ENCODE data around the gene STAC.
"Not testable (repeated sequence)": the region's sequence is repeated elsewhere in the genome, so short reads cannot be mapped to it uniquely, and the experiment has no call there.

Gene STAC

DNA sequence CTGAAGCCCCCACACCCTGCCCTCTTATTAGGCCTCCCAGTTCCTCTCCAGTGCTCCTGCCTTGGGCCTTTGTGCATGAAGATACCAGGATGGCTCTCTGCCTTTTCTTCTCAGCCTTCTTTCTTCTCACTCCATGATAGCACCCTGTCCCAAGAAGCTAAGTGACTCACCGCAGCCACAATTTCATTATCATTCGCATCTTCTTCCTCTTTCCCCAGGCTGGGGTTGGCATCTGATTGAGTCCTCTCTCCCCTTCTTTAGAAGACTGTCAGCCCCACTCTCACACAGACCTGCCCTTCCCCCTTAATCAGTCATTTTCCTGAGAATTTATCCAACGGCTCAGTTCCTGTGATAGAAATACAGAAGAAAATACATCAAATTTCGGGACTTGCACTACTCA, 102.0 kb downstream of the STAC start:
- peak; percentile 32 to 46 for DNase-seq

DNA sequence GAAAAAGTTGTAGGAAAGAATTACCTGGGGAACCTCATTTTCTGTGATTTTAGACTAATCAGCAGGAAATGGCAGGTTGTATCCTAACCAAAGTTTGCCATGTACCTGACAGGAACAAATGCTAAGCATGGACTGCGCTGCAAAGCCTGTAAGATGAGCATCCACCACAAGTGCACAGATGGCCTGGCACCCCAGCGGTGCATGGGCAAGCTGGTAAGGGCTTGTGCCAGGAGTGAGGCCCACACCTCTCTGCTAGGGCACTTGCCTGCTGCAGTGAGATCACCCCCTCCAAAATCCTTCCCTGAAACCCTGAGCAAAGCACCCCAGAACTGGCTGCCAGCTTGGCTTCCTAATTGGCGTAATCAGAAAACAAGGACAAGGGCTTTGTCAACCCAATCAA, 102.6 kb downstream of the STAC start:
- no peak for DNase-seq

DNA sequence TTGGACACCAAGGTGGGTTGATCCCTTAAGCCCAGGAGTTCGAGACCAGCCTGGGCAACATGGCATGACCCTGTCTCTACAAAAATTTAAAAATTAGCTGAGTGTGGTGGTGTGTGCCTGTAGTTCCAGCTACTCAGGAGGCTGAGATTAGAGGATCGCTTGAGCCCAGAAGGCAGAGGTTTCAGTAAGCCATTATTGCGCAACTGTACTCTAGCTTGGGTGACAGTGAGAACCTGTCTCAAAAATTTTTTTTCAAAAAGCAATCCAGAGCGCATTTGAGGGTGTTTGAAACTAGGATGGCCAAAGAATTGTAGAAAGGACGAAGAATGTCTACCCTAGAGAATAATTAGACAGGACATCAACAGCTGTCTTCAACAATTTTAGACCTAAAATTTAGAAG, 103.4 kb downstream of the STAC start:
- DNase-seq, result no peak

DNA sequence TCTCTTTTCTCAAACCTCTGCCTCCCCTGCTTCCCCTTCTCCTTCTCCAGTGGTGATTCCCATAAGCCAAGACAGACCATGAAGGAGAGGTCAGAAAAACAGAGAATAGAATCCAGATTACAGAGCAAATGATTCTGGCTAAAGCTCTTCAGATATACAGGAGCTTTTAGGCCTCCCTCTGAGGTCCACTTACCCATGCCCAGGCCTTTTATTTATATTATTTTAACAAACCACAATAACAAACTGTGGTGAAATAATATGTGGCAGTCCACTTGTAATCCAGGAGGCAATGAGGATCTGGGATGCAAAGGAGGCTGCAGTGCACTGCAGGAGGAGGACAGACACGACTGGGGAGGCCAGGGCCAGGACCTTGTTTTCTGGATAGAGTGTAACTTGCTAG, 104.1 kb downstream of the STAC start:
- no peak for DNase-seq

DNA sequence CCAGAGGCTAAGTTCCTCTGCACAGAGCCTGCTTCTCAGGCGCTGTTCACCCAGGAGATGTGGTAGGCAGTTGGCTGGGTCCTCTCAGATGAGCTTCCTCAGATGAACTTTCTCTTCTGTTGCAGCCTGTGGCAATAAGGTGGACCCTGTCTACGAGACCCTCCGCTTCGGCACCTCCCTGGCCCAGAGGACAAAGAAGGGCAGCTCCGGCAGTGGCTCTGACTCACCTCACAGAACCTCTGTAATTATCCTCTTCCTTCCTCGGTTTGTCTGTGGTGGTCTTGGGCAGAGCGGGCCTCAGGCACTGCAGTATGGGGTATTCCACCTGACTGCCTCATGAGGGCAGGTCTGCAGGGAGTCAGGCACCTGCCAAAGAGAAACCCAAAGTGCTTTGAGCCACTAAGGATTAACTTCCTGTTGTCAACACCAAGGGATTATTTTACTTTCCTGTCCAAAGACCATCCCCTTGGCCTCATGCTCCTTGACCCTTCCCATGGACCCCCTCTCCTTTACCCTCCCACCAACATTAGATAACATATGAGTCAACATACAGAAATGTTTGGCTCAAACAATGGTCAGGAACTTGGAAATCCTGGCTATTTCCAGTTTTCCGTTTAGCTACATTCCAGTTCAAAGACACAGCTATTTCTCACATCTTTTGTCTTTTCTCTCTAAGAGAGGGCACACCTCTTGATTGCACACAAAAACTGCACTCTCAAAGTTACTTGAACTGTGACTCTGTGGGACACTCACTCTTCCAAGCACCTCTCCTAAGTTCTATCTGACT, 105.9 kb downstream of the STAC start:
- DNase-seq, result no peak

DNA sequence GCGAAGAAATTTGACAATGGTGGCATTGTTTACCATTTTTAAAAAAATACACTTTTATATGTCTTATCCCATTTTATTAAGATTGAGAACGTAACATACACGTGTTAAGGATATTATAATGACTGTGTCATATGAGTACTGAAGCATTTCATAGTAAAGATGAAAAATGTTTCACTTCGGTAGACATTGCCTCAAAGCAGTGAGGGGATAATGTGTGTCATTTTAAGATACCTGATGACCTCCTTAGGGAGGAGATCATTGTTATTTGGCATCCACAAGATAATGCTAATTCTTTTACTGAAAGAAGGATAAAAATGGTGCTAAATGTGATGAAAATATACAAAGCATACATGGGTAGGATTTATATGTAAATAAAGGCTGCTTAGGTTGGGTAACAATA, 107.3 kb downstream of the STAC start:
- no peak for DNase-seq

DNA sequence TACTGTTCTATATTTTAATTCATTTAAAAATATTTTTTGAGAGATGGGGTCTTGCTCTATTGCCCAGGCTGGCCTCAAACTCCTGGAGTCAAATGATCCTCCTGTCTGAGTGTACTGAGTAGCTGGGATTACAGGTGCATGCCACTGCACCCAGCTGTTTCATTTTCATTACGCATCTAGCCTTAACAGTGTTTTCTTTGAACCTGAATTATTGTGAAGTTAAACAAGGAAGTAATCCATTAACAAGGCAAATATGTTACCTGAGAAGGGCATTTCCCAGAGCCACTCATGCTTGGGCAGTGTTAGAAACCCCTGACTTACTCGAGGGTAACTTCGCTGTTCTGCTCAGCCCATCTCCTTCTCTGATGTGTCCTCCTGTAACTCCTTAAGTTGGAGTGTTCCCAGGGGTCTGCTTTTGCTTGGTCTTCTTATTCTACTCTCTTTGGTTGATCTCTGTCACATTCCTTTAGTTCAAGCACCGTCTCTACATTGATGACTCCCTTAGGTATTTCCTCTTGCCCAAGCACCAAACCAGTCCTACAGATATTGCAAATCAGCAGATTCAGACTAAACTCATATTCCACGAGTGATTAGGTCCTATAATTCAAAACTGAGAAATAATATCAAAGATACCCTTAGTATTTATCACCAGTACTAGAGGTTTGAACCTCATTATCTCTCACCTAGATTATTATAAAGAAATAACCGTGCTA, 107.9 kb downstream of the STAC start:
- no peak for DNase-seq

DNA sequence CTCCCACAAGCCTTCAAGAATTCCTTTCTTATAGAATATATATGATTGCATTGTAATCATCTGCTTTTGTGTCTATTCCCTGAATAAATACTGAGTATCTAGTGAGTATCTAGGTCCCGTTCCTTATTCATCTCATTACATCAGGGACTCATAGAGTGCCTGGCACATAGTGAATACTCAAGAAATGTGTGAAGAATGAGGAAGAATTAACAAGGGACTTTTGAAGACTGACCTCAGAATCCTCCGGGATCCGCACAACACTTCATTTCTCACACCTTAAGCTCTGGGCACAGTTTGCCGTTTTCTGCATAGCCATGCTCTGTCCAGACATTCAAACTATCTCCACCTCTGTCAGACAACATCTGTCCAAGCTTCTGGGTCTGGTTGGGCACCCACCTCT, 108.8 kb downstream of the STAC start:
- no peak for DNase-seq

DNA sequence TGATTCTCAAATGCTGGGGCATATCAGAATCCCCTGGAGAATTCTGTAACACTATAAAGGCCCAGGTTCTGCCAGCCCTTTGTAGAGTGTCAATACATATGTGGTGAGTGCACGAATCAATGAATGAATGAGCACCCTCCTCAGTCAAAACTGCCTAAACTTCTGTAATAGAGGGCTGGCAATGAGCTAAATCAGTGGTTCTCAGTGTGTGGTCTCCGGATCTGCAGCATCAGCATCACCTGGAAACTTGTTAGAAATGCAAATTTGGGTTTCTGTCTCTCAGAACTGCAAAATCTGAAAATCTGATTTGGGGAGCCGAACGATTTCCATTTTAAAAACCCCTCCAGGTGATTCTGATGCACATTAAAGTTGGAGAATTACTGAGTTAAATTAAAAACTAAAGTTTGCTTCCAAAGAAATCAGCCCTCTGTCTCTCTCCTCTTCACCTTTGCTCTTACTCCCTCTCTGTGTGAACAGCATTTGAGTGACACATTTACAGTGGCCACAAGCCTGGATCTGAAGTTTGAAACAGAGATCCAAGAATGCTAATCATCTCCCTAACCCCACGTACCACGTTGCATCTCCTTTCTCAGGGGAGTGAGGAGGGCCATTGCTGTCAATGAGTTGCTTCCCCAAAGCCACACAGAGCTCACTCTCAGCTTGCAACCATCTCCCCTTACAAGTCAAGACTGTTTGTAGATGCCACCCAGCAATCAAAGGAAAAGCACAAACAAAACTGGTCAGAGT, 109.5 kb downstream of the STAC start:
- DNase-seq, result no peak

DNA sequence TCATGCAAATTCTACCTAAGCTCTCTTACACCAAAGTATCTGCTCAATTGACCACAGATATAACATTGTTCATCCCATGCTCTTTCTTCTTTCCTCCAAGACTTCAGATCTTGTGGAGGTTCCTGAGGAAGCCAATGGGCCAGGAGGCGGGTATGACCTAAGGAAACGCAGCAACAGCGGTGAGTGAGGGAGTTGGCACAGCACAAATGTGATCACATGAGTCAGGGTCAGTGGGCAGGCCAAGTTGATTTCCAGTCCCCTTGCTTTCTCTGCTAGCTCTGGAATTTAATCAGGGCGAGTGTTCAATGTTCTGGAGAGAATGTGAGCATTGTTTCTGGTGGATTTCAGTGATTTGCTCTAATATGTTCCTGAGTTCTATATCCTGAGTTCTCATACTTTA, 112.7 kb downstream of the STAC start:
- no peak for DNase-seq

DNA sequence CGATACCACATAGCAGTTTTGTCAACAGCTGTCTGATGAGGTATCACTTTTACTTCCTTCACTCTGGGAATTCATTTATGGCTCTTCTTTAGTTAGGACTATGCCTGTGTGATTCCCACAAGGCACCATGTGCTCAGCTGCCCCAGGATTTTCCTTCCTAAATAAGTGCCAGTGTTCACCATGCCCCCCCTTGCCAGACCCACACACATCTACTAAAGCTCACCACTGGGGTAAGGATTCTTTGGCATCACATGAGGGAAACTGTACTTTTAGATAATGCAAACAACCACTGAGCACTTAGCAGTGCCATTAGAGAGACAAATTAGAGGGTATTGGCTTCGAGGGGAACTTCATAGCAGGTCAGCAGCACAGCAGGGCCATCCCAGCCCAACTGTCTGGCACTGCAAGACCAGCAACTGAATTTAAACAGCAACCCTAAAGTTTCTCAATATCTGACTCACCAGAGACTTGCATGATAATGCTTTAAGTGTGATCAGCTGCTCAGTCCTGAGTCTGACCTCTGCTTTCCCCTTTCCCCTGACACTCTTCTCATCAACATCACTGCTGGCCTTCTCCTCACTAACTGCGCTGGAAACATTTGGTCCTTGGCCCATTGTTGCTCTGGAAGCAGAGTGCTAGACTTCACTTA, 114.3 kb downstream of the STAC start:
- peak in 1 of 2 experiments; percentile 8 for DNase-seq

DNA sequence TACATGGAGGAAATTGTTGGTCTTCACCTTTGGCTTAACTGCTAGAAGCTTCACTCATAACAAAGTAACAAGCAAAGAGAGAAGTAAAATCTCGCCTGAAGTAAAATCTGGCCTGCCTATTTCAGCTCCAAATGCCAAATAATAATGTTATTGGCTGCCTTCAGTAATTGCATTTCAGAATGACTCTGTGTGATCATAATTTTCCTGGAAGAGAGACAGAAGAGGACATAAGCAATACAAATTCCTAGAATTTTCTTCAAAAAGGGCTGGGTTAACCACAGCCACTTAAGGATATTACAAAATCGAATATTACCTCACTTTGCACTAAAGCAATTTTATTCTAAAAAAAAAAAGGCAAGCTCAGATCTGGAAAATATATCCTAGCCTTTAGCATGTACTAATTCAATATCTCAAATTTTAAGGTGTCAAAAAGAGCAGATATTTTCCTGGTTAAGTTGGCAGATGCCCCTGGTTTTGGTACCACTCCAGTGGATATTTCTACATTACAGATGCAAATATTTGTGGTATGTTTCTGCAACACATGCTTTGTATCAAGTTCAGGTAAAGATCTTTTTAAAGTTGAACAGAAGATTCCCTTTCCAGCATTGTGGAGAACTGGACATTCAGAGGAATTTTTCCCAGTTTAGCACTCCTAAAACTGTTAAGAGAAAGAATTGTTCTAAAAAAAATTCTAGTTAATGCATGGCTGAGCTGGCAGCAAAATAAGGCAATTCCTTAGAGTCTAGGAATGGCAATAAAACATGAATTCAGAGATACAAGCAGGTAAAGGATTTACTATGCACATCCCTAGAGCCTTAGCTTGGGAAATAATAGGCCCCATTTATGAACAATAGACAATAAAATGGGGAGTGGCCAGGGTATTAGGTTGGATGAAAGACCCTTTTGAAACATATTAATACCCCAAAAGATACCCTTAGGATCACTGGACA, 116.7 kb downstream of the STAC start:
- peak in 1 of 2 experiments; percentile 5 for DNase-seq

DNA sequence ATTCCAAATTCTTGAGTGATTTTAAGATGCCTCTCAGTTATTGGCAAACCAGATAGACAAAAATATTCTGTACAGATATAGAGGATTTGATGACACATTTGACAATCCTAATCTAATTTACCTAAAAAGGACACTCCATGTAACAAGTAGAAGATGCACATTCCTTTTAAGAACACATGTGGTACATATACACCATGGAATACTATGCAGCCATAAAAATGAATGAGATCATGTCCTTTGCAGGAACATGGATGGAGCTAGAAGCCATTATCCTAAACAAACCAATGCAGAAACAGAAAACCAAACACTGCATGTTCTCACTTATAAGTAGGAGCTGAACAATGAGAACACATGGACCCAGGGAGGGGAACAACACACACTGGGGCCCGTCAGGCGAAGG, 119.7 kb downstream of the STAC start:
- DNase-seq, result not testable (repeated sequence)

DNA sequence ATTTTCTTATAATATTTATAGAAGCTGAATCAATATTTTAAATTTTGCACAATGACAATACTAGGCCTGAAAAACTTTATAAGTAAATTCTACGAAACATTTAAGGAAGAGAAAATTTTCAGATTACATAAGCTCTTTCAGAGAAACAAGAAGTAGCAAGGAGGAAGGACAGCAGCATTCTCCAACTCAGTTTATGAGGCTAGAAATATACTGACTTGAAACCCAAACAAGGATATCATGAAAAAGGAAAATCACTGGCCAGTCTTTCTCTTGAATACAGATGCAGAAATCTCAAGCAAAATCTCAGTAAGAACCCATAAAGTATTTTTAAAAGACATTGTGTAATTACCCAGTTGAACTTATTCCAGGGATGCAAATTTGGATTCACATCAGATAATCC, 121.3 kb downstream of the STAC start:
- peak; percentile 21 to 37 for DNase-seq

DNA sequence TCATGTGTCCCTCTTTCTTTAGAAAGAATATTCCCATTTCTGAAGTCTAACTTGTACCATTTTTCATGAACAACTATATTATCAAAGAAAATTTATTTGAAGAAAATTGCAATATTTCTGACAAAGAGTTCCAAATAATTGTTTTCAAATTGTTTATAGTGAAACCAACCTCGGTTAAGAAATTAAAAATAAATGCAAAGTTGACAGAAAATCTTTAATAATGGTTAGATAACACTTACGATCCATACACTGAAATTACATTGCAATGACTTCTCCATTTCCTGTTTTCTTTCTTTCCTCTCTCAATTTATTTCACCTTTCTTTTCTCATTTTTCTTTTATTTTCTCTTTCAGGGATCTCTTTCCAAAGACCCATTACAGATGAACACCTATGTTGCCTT, 125.1 kb downstream of the STAC start:
- no peak for DNase-seq

DNA sequence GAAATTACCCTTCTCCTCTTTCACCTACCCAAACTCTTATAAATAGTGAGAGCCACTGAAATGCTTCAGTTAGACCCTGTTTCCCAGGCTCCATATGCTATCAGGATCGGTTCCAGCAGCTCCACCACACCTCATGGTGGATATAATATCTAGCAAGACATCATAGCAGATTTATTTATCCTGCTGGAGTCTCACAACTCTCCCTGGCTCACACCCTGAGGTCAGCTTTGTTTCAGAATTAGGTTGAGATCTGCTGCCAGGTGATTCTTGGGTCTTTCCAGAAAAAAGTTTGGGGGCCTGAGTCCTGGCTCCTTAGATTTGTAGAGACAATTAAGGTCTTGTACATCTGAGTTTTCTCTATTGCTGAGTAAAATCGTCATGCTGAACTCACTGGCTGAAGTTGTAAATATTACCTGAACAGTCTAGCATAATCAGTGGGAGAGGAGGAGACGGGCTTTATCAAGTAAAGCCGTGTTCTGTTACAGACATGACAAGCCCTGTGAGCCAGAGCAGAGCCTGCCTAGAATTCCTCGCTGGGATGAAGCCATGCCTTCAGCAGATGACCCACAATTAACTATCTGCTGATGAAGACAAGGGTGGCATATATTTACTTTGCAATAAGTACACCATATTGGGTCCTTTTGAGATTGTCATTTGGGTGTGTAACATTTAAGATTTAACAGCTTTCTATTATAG, 131.6 kb downstream of the STAC start:
- DNase-seq, result no peak

DNA sequence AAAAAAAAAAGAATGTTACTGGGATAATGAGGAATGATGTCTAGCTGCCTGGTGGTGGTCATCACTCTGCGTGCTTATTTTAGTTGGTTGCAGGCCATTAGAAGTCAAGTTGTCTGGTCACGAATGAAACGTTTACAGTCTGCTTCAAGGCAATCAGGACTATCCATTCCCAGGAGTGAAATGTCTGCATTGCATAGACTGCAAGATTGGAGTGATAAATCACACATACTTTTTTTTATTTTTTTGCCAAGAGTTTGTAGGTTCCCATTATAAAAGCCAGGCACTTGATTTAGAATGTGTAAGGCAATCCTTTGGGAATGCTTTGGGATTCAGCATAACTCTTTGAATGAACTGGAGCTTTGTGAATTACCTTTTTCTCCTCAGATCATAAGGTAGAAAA, 132.3 kb downstream of the STAC start:
- no peak for DNase-seq

DNA sequence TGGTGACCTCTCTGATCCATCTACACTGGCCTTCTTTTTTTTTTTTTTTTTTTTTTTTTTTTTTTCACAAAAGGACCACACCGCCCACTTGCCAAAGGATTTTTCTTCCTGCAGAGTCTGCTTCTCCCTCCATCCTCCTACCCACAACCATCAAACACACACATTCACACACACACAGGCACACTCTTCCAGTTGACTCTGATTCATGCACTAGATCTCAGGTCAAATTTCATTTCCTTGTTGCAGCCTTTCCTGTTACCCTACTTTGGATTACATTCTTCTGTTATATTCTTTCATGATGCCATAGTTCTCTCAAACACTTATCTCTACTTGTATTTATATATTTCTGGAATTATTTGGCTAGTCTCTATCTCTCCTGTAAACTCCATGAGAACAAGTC, 133.9 kb downstream of the STAC start:
- DNase-seq, result no peak

DNA sequence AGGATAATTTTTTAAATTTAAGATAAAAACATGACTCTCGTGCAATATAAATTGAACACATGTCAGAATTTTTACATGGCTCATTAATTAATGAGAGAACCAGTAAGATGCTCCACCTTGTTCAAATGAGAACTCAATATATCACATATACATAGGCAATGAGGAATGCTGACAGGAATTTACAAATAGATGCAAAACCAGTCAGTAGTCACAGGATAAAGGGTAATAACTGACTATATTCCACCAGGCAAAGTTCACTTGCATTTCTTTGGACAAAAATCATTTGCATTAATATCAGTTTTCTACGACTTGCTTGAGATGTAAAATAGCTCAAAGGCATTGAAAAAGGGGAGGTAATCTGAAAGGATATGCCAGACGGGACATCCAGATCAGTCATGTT, 139.4 kb downstream of the STAC start:
- no peak for DNase-seq

DNA sequence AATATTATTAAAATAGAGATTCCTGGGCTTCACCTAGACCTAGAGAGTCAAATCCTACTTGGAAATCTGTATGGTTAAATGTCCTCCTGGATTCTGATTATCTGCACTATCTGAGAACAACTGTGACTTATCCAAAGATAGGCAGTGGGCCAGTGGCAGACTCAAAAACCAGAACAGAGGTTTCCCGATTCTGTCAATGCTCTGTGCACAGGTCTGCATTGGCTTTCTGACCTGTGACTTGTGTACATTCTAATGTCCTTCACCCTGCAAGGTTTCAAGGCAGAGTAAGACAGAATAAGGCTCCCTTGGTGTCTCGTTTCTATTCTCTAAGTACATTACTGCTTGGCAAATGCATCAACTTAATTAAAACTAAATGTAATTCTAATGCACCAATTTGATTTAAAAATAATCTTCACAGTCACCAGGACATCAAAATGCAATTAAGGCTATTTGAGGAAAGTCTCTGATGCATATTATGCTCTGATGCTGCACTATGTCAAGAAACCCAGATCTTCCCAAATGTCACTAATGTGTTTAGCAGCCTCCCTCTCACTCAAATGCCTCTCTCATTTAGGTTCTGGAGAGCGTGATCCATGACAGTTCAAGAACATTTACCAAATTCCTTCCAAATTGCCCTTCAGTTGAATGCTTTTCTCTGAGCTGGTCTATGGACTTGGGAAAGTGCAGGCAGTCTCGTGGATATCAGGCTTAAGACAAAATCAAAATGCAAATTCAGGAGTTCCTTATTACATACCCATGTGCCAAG, 140.1 kb downstream of the STAC start:
- DNase-seq, result no peak

DNA sequence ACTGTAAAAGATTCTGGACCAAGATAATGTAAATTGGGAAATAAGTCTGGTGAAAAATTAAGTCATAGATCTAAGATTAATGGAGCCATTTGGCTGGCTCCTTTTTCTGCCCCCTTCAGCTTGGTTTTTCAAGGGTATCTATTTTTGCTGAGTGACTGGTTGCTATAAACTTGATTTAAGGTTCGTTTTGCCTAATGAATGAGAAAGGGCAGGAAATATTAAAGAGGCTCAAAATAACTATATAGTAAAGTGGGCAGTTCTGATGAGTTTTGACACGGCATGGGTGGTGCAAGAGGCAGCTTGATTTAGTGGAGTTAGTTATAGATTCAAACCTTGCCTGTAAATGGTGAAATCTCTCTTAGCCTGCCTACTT, 140.7 kb downstream of the STAC start:
- DNase-seq, result no peak

All from Kasumi-1 (cell line).